ENCODE results near the gene VASH1.

- TF ChIP-seq EZH2 (IDR thresholded peaks at IDR 0.05) (no peak), CTCF (IDR thresholded peaks at IDR 0.05) (no peak)
Observed at GRCh38 chr14:76763096-76764041, 2.1 kb downstream of the VASH1 start.
